Endothelial cell (in vitro differentiated cells): ENCODE results near the gene CDKN2AIP. TPM values are rescaled to one million over a fixed set of nuclear protein-coding genes. Genes with fewer than 3 reads are reported as not detected.

Experiments
- DNase-seq: peaks from one replicate; pipeline ENCODE4 v3.0.0; 2021; ENCODE audit warnings: low spot score
- H3K27ac Mint-ChIP-seq: one replicate; pipeline ENCODE4 v1.8.0; 2021; ENCODE audit warnings: mixed read lengths, inconsistent platforms; ENCODE audit not compliant: unreplicated experiment
- H3K27me3 Mint-ChIP-seq: one replicate; pipeline ENCODE4 v1.8.0; 2021; ENCODE audit warnings: mild to moderate bottlenecking, moderate library complexity, mixed read lengths, inconsistent platforms; ENCODE audit not compliant: unreplicated experiment
- H3K36me3 Mint-ChIP-seq: one replicate; pipeline ENCODE4 v1.8.0; 2021; ENCODE audit warnings: mild to moderate bottlenecking, low read depth, mixed read lengths, inconsistent platforms; ENCODE audit not compliant: unreplicated experiment
- H3K4me1 Mint-ChIP-seq: one replicate; pipeline ENCODE4 v1.8.0; 2021; ENCODE audit warnings: mild to moderate bottlenecking, mixed read lengths, inconsistent platforms; ENCODE audit not compliant: unreplicated experiment
- H3K4me3 Mint-ChIP-seq: one replicate; pipeline ENCODE4 v1.8.0; 2021; ENCODE audit warnings: mild to moderate bottlenecking, mixed read lengths, inconsistent platforms; ENCODE audit not compliant: unreplicated experiment
- H3K9me3 Mint-ChIP-seq: one replicate; pipeline ENCODE4 v1.8.0; 2021; ENCODE audit warnings: mixed read lengths, inconsistent platforms; ENCODE audit not compliant: unreplicated experiment
- long read RNA-seq: library from polyadenylated mRNA; unstranded; transcript quantifications from one replicate; pipeline ENCODE4 v2.0.0, GENCODE V29; 2020; ENCODE audit not compliant: unreplicated experiment
- total RNA-seq: library from RNA; stranded (reverse); fragmentation: NEBNext Ultra II Directional; extraction: Animal tissue kit (Norgen Biotek cat#: 25700); gene quantifications from one replicate; pipeline ENCODE4 v1.2.1, GENCODE V29; 2021; ENCODE audit not compliant: unreplicated experiment
- TF ChIP-seq, protein P1 (sequence below): fragments of 200-600 bp; sonication (generic); IDR thresholded peaks from one replicate; pipeline ENCODE4 v1.5.0; 2021; ENCODE audit warnings: antibody characterized with exemption; ENCODE audit not compliant: unreplicated experiment

The CDKN2AIP gene, protein sequence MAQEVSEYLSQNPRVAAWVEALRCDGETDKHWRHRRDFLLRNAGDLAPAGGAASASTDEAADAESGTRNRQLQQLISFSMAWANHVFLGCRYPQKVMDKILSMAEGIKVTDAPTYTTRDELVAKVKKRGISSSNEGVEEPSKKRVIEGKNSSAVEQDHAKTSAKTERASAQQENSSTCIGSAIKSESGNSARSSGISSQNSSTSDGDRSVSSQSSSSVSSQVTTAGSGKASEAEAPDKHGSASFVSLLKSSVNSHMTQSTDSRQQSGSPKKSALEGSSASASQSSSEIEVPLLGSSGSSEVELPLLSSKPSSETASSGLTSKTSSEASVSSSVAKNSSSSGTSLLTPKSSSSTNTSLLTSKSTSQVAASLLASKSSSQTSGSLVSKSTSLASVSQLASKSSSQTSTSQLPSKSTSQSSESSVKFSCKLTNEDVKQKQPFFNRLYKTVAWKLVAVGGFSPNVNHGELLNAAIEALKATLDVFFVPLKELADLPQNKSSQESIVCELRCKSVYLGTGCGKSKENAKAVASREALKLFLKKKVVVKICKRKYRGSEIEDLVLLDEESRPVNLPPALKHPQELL
- total RNA-seq = 22.0 TPM
- long read RNA-seq, transcript CDKN2AIP-203 (3 exons, 2,721 nt) = minor isoform, 6 of 21 reads
- long read RNA-seq, transcript CDKN2AIP-201 (3 exons, 2,646 nt) = major isoform, 14 of 21 reads
- long read RNA-seq, partial matches to known transcripts = 0 of 21 reads
- long read RNA-seq, other reads (novel, unspliced or antisense) = 0 of 21 reads

DNA sequence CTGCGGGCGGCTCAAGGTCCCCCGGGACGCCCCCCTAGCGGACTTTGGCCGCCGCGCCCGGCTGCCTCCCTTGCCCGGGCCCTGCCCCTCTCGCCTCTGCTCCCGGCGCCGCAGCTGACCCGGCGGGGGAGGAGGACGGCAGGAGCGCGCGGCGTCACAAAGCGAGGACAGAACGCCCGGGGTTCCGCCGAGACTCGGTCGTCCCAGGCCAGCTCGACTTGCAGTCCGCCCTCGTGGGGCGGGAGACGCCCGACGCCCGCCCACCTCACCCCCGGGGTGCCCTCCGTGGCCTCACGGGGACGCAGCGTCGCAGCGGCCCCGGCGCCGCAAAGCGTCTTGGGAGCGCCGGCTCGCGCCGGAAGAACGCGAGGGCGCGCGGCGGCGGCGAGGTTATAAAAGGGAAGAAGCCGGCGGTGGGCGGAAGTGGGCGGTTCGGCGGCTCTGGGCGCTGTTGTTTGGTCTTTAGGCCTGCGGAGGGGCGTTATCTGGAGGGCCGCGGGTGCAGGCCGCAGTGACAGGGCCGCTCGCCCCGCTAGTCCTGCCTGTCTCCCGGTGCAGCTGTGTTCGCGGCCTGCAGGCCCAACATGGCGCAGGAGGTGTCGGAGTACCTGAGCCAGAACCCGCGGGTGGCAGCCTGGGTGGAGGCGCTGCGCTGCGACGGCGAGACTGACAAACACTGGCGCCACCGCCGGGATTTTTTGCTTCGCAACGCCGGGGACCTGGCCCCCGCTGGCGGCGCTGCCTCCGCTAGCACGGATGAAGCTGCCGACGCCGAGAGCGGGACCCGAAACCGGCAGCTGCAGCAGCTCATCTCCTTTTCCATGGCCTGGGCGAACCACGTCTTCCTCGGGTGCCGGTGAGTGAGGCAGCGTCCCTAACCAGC, at the start of gene CDKN2AIP:
TSS of gene CDKN2AIP (plus strand) at position 423 of the 883 bp plus-strand sequence. CDS start at position 585, 162 bp downstream.
- H3K9me3 Mint-ChIP-seq = no peaks in the 10 kb centered on the region
- TF ChIP-seq, protein P1, sequence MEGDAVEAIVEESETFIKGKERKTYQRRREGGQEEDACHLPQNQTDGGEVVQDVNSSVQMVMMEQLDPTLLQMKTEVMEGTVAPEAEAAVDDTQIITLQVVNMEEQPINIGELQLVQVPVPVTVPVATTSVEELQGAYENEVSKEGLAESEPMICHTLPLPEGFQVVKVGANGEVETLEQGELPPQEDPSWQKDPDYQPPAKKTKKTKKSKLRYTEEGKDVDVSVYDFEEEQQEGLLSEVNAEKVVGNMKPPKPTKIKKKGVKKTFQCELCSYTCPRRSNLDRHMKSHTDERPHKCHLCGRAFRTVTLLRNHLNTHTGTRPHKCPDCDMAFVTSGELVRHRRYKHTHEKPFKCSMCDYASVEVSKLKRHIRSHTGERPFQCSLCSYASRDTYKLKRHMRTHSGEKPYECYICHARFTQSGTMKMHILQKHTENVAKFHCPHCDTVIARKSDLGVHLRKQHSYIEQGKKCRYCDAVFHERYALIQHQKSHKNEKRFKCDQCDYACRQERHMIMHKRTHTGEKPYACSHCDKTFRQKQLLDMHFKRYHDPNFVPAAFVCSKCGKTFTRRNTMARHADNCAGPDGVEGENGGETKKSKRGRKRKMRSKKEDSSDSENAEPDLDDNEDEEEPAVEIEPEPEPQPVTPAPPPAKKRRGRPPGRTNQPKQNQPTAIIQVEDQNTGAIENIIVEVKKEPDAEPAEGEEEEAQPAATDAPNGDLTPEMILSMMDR = no peak
- H3K4me3 Mint-ChIP-seq = peak within 1 kb of the TSS; percentile 99
- peaks cover 7% of the 10 kb centered on the region for H3K27me3 Mint-ChIP-seq
- H3K36me3 Mint-ChIP-seq = peaks cover 17% of the 10 kb centered on the region
- DNase-seq = peak; percentile 92
- peak within 1 kb of the TSS; percentile 98 for H3K27ac Mint-ChIP-seq
- peaks cover 55% of the 10 kb centered on the region for H3K4me1 Mint-ChIP-seq

DNA sequence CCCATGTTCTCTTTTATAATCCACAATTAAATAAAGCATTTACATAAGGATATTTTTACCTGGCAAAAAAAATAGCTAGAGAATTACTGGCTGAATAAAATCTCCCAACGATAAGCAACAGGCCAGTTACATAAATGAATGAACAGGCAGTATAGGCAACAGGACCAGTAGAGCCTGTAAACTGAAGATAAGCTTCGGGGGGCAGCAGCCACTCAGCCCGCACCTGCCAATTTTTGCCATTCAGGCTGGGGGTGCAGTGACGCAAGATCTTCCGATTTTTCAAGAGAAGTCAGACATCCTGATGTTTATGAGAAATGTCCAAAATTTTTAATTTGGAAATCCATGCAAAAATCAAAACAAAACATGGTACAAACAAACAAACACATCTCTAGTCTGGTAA, 49.0 kb upstream of the CDKN2AIP start:
- no peak for DNase-seq
- H3K4me3 Mint-ChIP-seq = no peak overlapping the region
- peaks cover 11% of the 10 kb centered on the region for H3K27me3 Mint-ChIP-seq
- H3K27ac Mint-ChIP-seq = no peak overlapping the region
- no peaks in the 10 kb centered on the region for H3K9me3 Mint-ChIP-seq
- peaks cover 67% of the 10 kb centered on the region for H3K4me1 Mint-ChIP-seq
- H3K36me3 Mint-ChIP-seq = no peaks in the 10 kb centered on the region
- TF ChIP-seq, protein P1 = no peak

DNA sequence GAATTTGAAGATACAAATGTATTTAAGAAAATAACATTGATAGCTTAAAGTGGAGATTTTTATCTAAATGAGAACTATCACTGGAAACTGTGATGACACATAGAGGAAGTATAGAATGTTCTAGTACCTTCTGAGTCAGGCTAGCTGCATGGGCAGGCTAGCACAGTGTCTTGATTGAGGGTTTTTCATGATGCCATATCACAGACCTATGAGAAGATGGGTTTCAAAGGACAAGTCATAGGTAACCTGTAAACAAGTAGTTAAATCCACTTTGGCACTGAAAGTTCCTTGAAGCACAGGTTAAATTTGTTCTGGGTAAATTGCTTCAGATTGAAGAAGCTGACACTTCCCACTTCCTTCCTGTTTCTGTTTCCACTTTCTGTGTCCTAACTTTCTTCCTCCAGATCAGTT, 48.2 kb upstream of the CDKN2AIP start:
- no peaks in the 10 kb centered on the region for H3K9me3 Mint-ChIP-seq
- peaks cover 16% of the 10 kb centered on the region for H3K27me3 Mint-ChIP-seq
- H3K27ac Mint-ChIP-seq = no peak overlapping the region
- TF ChIP-seq, protein P1 = no peak
- no peak overlapping the region for H3K4me3 Mint-ChIP-seq
- peaks cover 4% of the 10 kb centered on the region for H3K36me3 Mint-ChIP-seq
- no peak for DNase-seq
- H3K4me1 Mint-ChIP-seq = peaks cover 58% of the 10 kb centered on the region

DNA sequence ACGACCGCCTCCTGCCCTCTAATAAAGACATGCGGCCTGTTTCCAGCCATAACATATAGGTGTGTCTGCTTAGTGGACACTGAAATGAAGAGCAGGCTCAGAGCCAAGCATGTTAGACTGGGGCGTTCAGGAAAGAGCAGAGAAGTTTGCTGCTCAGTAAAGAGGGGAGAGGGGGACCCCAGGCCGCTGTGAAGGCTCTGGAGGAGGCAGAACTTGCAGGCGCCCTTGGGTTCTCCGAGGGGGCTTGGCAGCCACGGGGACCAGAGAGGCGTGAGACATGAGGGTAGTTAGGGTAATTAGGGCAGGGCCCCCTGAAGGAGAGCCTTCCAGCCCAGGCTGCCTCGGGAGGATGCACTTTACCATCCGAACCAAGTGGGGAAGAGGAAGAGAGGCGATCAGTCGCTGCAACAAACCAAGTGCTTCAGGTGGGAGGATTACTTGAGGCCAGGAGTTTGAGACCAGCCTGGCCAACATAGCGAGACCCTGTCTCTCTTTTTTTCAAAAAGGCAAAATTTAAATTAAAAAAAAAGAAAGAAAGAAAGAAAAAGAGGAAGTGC, 46.6 kb upstream of the CDKN2AIP start:
- H3K9me3 Mint-ChIP-seq = no peaks in the 10 kb centered on the region
- TF ChIP-seq, protein P1 = no peak
- H3K36me3 Mint-ChIP-seq = peaks cover 4% of the 10 kb centered on the region
- H3K27me3 Mint-ChIP-seq = peaks cover 17% of the 10 kb centered on the region
- no peak overlapping the region for H3K4me3 Mint-ChIP-seq
- no peak for DNase-seq
- H3K4me1 Mint-ChIP-seq = peaks cover 46% of the 10 kb centered on the region
- no peak overlapping the region for H3K27ac Mint-ChIP-seq
